HG03135 (cell line): ENCODE data around the gene SYT7.

ENCODE experiments used
- ATAC-seq: cut with Tn5 transposase; IDR thresholded peaks from one replicate; pipeline ENCODE4 v1.9.1; 2021; ENCODE audit warnings: mild to moderate bottlenecking, moderate library complexity; ENCODE audit not compliant: unreplicated experiment

The SYT7 gene

DNA sequence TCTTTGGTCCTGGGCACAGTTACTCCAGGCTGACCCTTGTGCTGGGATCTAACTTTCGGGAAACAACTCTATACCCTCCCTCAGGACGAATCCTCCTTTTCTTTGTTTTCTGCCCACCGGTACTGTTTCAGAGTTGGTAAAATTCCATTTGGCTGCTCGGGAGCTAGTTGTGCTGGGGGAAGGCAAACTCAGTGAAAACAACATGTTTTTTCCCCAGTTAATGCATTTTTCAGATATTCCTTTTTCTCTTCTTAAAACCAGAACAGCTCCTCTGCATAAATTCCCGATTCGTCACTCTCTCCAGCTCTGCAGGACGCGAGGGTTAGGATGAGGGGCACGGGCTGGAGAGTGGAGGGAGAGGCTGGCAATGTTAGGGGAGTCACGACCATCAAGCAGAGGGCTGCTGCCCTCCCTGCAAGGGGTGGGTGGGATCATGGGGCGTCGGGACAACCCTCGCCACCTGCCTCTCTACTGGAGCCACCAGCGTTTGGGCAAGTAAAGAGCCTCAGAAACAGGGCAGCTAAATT, 41.0 kb downstream of the SYT7 start:
- ATAC-seq: no peak

DNA sequence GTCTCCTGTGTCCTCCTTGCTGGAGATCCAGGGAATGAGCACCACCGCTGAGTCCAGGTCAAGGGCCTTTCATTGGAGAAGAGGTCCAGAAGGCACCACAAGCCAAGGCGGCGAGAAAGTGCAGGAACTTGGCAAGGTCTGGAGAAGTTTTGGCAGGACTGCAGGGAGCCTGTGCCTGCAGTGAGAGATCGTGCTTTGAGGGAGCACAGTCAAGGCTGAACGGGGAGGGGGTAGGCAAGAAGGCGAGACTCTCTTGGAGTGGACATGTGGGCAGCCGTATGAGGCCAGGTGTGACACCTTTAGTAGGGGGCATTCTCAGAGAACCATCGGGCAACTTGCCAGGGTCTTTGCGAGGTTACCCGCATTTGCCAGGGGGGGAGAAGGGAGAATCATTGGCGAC, 41.9 kb downstream of the SYT7 start:
- ATAC-seq: no peak

DNA sequence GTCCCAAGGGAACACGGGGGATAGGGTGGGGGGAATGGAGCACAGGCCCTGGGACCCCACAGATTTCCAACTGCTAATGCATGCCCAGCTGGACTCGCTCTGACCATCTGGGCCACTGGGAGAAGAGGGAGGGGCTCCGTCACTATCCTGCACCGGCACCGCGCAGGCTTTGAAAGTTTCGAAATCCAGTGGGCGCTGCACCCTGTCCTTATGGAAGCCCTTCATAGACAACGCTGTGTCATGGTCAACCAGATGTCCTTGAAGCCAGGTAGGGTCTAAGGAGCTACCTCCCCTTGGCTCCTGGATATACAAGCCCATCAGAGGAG, 42.3 kb downstream of the SYT7 start:
- ATAC-seq: no peak

DNA sequence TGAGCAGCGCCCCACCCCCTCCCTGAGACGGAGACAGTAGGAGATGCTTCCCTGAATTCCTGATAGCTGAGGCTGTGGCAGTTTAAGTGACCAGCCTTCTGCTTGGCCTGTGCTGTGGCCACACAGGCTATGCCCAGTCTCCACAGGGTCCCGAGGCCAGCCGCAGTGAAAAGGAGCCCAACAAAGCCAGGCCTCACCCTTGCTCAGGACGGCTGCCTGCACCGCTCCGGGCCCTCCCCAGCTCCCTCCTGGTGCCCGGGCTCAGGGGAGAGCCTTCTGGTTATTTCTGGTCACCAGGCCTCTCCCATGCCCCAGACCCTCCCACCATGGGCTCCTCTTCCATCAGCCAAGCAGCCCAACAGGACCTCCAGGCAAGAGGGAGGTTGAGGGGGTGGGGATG, 43.5 kb downstream of the SYT7 start:
- no peak for ATAC-seq

DNA sequence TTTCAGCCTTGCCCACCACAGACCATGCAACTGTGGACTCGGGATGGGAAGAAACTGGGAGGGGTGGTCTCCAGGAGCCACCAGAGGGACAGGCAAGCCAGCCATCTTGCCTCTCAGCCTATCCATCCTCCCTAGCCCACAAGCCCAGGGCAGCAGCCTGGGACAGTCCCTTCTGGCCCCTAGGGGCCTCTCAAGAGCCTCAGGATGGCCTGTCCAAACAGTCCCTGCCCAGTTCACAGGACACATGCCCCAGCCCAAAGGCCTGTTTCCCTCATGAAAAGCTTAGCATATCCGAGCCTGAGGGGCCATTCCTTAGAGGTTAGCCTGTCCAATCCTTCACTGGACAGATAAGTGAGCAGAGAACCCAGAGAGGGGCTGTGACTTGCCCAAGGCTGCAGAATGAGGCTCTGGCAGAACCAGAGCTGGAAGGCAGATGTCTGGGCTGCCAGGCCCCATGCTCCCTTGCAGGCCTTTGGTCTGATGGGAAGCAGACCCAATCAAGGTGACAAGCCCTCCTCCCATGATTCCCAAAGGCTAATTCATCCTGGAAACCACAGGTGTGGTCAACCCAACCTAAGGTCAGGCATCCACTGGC, 44.1 kb downstream of the SYT7 start:
- no peak for ATAC-seq

DNA sequence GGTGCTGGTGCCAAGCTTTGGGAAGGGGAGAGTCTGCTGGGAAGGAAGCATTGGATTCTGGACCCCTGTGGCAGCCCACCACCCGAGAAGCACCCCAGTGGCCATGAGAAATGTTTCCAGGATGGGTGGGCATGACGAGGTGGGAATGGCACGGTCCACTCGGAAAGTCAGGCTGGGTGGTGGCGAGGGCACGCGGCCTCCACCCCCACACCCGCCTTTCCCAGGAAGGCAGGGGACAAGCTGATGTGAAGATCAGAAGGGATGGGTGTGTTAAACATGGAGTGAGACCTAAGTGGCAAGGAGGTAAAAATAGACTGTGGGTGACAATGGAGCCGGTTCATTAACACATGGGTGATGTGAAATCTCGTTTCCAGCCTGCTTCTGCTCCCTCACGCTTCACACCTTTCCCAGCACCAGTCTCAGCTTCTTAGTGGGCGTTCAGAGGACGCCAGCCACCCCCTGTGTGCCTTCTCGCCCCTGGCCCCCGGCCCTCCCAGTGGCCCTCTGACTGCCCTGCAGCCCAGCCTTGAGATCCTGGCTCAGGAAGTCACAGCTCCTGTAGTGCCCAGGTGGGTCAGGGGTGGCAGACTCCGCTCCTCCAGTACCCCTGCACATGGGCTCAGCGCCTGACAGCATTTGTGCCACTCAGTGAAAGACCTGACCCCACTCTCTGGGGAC, 44.7 kb downstream of the SYT7 start:
- no peak for ATAC-seq

DNA sequence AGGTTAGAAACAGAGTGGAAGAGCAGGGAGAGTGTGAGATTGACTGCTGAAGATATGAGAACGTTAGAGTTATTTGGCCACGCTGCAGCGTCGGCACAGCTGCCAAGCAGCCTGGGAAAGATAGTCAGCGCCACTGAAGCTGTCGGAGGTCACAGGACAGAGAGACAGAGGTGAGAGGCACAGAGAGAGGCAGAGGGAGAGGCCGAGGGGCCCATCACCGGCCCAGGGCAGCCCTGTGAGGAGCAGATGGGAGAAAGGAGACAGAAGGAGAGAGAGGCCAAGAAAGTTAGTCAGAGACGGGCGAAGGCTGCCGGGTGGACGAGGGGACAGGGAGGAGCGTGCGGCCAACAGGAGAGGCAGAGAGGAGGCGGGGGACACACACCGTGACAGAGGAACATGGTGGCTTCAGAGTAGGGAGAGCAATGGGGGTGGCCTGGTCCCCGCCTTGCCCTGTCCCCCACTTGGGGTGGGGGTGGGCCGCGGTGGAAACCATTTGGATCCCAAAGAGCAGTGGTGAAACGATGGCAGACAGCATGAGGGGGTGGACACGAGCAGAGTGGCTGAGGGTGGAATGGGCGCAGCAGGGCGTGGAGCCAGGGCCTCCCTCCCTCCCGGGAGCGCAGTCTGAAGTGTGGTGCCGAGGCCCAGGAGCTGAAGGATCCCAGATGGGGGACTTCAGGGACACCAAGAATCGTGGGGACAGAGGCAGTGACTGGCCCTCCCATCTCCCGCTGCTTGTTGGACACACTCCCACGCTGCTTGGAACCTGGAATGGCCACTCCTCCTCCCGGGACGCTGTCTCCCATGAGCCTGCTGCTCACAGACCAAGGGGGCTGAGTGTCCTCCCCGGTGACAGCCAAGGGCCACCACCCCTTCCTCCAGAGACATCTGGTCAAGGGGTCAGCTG, 45.7 kb downstream of the SYT7 start:
- ATAC-seq: no peak

DNA sequence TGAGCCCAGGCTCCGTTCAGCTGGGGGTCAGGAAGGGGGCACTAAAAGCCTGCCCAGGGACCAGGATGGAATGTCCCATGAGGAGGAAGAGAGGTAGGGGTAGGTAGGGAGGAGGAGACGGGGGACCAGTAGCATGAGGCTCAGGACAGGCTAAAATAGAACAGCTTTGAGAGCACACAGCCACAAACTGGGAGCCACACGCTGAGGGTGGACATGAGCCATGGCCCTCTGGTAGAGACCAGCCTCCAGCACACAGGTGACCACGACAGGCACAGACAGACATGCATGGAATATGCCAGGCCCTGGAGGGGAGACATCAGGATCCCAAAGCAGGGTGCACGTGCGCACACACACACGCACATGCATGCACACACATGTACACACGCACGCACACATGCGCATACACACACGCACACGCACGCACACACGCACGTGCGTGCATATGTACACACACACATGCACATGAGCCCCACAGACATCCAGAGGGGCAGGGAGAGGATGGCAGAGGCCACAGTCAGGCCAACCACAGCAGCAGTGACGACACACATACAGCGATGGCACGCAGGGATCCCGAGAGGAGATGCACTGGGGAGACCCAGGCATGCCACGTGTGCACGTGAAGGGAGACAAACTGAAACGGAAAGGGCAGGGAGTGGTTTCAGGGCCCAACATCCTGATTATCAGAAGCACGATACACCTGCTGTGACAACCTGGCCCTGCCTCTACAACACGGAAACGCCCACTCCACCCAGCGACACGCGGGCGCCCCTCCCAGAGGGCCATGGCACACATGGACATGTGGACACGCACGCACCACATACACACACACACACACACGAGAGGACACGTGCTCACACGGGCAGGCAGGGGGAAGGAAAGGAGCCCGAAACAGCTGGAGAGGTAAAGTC, 46.6 kb downstream of the SYT7 start:
- no peak for ATAC-seq

DNA sequence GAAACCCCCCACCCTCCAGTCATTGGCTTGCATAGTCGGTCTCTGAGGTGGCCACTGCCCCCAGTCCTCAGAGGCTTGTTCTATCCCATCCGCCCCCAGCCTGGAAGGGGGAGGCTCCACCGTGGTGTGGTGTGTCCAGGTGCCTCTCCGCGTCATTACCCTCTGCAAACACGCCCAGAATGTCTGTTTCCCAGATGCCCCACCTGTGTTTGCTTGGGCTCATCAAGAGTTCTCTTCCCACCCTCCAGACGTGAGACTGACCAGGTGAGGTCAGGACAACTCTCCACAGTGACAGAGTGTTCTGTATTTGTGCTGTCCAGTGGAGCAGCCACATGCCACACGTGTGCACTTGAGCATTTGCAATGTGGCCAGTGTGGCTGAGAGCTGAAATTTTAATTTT, 47.5 kb downstream of the SYT7 start:
- ATAC-seq: no peak

DNA sequence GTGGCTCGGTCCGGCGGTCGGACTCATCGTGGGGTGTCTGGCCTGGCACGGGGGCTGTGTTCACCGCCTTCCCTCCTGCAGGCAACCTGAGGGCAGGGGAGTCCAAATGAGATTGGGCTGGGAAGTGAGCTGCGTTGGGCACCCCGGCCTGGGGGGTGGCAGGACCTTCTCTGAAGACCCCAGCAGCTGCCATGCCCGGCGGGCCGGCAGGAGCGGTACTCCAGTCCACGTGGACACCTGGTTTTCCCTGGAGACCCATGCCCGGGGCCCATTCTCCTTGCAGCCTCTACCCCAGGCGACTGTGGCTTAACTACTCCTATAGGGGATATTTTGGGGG, 47.9 kb downstream of the SYT7 start:
- ATAC-seq: no peak

DNA sequence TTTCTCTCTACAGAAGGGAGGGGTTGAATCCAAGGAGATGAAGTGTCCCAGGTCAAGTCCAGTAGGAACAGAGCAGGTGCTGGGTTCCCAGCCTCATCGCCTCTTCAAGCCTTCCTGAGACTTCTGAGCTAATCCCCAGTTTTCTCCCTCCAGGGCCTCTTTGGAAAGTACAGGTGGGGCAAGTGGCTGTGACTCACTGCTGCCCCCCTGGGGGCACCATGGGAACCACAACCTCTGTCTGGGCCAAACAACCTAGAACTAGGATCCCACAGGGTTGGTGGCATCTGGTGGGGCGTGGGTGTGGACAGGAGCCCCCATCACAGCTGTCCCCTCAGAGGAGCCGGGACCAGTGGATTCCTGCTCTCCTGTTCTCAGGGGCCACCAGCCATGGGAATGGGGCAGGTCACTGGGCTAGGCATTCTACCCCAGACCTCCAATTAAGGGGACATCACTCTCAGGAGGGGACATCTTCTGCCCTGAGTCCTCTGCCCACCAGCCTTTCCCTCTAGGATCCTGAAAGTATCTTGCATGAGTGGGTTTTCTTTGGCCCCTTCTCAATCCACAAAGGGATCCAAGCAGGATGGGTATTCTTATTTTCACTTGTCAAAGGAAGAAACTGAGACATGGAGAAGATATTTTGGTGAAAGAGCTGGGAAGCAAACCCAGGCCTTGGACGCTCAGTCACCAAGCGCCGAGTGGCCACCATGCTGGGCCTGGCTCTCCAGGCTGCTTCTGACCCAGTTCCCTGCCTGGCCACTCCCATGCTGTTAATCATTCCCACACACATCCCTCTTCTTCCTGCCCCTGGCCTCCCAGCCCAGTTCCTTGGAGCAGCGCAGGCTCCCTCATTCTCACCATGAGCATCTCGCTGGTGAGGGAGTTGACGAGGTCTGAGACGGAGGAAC, 48.5 kb downstream of the SYT7 start:
- ATAC-seq: no peak

DNA sequence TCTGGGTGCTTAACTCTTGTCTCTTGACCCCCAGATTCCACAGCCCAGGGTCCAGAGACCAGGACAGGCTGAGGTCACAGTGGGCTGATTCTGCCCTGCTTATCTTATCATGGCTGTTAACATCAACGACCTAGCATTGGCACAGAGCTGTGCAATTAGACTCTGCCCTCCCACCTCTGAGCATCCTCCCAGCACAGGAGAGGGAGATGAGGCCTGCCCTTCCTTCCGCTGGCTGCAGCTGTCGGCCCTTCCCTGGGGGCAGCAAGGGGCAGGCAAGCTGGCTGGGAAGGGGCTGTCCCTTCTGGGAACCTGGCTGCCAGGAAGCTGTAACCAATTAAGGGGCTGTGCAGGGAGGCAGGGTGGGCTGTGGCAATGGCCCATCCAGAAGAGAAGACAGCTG, 49.8 kb downstream of the SYT7 start:
- no peak for ATAC-seq

DNA sequence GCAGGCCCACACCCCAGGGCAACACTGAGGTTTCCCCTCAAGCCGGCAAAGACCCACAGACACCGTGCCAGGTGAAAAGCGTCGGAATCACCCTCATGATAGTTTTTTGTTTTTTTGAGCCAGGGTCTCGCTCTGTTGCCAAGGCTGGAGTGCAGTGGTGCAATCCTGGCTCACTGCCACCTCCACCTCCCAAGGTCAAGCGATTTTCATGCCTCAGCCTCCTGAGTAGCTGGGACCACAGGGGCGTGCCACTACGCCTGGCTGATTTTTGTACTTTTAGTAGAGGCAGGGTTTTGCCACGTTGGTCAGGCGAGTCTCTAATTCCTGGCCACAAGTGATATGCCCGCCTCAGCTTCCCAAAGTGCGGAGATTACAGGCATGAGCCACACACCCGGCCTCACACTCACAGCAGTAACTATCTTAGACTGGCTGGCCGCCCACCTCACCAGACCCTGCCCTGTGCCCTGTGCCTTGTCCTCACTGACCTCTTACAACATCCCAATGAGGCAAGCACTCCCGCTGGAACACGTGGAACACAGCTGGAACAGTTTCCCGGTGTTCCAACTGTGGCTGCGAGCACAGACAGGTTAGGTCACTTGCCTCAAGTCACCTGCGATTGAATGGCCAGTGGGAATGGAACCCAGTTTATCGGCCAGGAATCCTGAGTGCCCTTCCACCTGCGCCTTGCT, 51.2 kb downstream of the SYT7 start:
- no peak for ATAC-seq

DNA sequence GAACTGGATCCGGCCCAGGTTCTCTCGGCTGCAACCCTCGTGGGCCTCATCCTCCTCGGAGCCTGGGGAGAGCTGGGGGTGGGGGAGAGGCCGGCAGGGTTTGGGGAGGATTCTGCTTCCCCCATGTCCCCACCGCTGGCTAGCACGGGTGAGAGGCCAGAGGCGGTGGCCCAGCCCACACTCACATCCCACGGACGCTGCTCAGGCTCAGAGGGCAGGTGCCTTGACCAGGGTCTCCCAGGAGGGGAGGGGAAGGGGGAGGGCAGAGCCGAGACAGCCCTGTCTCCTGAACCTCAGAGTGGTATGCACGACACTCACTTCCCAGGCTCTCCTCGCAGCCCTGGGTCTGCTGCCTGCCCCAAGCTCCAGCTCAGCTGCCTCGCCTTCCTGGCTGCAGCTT, 52.8 kb downstream of the SYT7 start:
- ATAC-seq: no peak

DNA sequence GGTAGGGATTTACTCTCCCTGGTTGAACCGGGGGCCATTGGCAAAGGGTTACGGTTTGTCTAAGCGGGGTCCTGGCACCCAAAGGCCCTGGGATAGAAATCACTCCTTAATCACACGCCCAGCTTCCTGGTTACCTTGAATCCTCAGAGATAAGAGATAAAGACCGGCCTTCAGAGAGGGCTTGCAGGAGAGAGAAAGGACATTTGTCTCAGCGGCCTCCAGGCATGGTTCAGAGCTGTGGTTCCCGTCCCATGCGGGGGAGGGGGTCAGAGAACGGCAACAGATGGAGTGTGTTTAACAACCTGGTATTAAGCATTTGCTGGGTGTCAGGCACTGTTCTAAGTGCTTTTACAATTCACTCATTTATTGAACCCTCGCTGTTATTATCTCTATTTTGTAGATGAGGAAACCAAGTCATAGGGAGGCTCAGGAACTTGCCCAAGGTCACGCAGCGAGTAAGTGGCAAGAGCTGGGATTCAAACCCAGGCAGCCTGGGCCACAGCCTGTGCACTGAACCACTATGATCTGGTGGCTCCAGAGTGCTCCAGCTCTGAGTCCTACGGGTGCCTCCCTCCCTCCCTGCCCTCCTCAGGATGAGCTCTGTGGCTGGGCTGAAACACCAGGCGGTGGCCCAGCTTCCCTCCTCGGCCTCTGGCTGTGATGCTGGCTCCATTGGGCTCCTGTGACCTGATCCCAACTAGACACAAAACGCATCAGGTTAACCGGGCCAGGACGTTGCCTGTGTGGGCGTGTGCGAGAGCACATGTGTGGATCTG, 53.7 kb downstream of the SYT7 start:
- no peak for ATAC-seq

DNA sequence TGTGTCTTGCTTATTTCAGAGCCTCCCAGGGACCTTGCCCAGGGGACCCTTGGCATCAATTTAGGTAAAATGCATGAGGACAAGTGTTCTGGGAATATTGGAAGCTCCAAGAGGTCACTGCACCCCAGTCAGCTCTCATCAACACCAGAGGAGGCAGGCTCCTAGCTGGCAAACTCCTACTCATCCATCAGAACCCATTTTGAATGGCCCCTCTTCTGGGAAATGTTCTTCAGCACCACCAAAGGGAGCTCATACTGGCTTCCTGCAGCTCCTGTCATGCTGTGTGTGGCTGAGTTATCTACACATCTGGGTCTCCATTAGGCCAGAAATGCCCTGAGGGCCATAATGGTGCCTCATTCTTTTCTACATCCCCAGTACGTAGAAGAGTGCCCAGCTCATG, 54.6 kb downstream of the SYT7 start:
- ATAC-seq: no peak

DNA sequence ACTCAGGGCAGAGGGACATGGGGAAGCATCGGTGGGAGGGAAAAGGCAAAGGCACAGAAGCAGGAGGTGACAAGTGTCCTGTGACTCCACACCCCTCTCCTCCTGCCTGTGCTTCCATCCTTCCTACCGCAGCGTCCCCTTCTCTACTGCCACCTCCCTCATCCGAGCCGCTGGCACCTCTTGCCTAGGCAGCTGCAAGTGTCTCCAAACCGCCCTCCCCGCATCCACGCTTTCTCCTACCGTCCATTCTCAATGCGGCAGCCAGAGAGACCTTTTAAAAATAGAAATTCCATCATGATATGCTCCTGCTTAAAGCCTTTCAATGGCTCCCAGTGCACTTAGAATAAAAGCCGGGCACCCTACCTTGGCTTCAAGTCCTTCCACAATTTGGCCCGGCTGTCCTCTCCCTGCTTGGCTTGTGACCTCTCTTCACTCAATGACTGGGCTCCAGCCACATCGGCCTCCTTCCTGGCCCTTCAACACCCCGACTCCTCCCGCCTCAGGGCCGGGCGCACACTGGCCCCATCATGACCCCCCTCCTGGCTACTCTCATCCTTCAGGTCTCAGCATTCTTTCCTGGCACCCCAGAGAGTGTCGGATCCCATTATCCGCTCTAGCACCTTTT, 55.8 kb downstream of the SYT7 start:
- ATAC-seq: no peak

DNA sequence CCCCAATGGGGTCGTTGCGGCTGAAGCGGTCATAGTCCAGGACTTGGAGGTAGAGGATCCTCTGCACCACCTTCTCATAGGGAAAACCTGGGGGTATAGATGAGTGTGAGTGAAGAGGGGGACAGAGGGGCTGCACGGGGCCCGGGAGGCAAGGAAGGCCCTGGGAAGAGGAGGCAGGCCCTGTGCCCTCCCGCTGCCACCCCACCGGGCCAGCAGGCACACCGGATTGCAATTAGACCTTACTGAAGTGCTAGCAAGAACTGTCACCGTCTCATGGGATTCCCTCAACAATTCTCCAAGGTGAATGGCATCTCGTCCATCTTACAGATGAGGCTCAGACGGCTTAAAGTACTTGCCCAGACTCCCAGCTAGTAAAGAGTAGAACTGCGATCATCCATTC, 56.4 kb downstream of the SYT7 start:
- ATAC-seq: no peak
